ENCODE results near the gene ANKS1A. TPM values are rescaled to one million over a fixed set of nuclear protein-coding genes. Genes with fewer than 3 reads are reported as not detected.

The ANKS1A gene
- total RNA-seq, 1 experiment from 2014 or later: 14.0 TPM

DNA sequence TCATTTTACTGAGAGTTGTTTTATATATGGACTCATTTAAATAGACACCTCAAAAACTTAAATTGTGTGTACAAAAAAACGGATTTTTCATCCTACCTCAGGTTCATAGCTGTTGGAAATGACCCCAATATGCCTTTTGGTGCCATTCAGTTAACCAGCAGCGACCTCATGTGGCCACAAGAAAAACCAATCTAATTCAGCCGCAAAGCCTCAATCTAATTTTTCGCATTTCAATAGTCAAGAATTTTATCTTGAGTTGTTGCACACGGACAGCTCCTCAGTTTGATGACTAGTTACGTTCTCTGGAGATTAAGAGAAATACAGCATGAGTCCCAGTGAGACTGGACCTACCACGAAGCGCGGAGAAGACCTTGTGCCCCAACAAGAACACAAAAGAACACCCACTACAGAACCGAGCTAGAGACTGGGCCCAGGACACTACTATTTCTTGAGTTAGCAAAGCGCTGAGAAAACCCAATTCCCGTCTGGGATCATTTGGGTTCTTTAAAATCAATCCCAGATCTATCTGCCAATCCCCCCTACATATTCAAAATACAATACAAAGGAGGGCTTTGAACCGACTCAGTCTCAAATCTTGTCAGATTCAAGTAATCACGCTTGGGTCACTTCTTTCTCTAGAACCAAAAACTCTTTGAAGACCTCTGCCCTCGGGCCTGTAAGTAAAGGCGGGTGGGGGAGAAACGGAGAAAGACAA, 251.0 kb downstream of the ANKS1A start:
- Mint-ChIP-seq H3K9me3 (ENCODE audit: unreplicated experiment) (no peaks in the 10 kb centered on the region), H3K27me3 (ENCODE audit: insufficient read depth, unreplicated experiment) (no peaks in the 10 kb centered on the region), H3K4me3 (ENCODE audit: unreplicated experiment) (no peak overlapping the region), H3K27ac (ENCODE audit: low read depth, unreplicated experiment) (no peak overlapping the region), H3K36me3 (ENCODE audit: insufficient read depth, unreplicated experiment) (no peaks in the 10 kb centered on the region), H3K4me1 (ENCODE audit: insufficient read depth, unreplicated experiment) (peaks cover 4% of the 10 kb centered on the region)
- intact Hi-C loops (cut with micrococcal nuclease): loop anchor here (1.0 to 5.0 kb wide), 5 partner anchors 154 to 978 kb away; partner anchors contain the start of gene ANKS1A
- CTCF ChIA-PET: interaction anchor here (0.5 to 2.7 kb wide), 41 partner anchors 8 to 1722 kb away, joined by 3 to 44 read pairs (median 5); partner anchors contain the start of genes ANKS1A and TAF11
- TF ChIP-seq, protein P1, sequence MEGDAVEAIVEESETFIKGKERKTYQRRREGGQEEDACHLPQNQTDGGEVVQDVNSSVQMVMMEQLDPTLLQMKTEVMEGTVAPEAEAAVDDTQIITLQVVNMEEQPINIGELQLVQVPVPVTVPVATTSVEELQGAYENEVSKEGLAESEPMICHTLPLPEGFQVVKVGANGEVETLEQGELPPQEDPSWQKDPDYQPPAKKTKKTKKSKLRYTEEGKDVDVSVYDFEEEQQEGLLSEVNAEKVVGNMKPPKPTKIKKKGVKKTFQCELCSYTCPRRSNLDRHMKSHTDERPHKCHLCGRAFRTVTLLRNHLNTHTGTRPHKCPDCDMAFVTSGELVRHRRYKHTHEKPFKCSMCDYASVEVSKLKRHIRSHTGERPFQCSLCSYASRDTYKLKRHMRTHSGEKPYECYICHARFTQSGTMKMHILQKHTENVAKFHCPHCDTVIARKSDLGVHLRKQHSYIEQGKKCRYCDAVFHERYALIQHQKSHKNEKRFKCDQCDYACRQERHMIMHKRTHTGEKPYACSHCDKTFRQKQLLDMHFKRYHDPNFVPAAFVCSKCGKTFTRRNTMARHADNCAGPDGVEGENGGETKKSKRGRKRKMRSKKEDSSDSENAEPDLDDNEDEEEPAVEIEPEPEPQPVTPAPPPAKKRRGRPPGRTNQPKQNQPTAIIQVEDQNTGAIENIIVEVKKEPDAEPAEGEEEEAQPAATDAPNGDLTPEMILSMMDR (IDR thresholded peaks at IDR 0.05; ENCODE audit: unreplicated experiment): peak; percentile 91
- no TSS peak for BruUV-seq (replicated peaks)
- peak; percentile 70 for DNase-seq (ENCODE audit: unreplicated experiment)
- POLR2A ChIA-PET: interaction anchor here (0.6 to 1.0 kb wide), 3 partner anchors 48 to 249 kb away, joined by 3 to 4 read pairs (median 3); no protein-coding TSS in a partner anchor

DNA sequence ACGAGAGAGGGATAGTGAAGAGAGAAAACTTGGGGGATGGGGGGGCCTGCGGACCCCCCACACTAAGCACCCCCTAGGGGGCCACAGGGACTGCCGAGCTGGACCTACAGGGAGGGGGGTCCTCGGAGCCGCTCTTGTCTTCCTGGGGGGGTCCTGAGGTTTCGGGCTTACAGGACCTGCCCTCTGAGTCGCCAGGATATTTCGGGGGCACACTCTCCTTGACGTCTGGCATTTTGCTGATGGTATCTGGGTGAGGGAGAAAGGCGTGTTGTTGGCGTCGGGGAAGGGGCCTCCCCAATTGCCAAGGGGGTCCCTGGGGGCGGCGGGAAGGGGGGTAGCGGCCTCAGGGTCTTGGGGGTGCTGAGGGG, 251.6 kb downstream of the ANKS1A start:
- TF ChIP-seq, protein P1 (IDR thresholded peaks at IDR 0.05; ENCODE audit: unreplicated experiment): no peak
- no peaks in the 10 kb centered on the region for H3K9me3 Mint-ChIP-seq (ENCODE audit: unreplicated experiment)
- CTCF ChIA-PET: interaction anchor here (0.6 to 2.7 kb wide), 21 partner anchors 8 to 971 kb away, joined by 3 to 44 read pairs (median 9); partner anchors contain the start of genes ANKS1A and TAF11
- H3K4me1 Mint-ChIP-seq (ENCODE audit: insufficient read depth, unreplicated experiment): peaks cover 4% of the 10 kb centered on the region
- DNase-seq (ENCODE audit: unreplicated experiment): no peak
- H3K4me3 Mint-ChIP-seq (ENCODE audit: unreplicated experiment): no peak overlapping the region
- no TSS peak for BruUV-seq (replicated peaks)
- no peak overlapping the region for H3K27ac Mint-ChIP-seq (ENCODE audit: low read depth, unreplicated experiment)
- H3K36me3 Mint-ChIP-seq (ENCODE audit: insufficient read depth, unreplicated experiment): no peaks in the 10 kb centered on the region
- intact Hi-C loops (cut with micrococcal nuclease): loop anchor here (1.0 to 5.0 kb wide), 4 partner anchors 154 to 978 kb away; partner anchors contain the start of gene ANKS1A
- no peaks in the 10 kb centered on the region for H3K27me3 Mint-ChIP-seq (ENCODE audit: insufficient read depth, unreplicated experiment)
- POLR2A ChIA-PET: interaction anchor here (0.6 kb wide), 1 partner anchor 249 kb away, joined by 3 read pairs; no protein-coding TSS in a partner anchor

Other genes starting within 250 kb of the ANKS1A start
- gene ILRUN, start 192.5 kb upstream of the ANKS1A start, total RNA-seq (2022): 49.2 and 50.8 TPM in 2 replicates
- 138 and 159 TPM in 2 replicates for gene SNRPC, start 131.8 kb upstream of the ANKS1A start, total RNA-seq (2022)
- 18.5 and 25.4 TPM in 2 replicates for gene BLTP3A, start 97.2 kb upstream of the ANKS1A start, total RNA-seq (2022)
- gene TAF11, start 1.2 kb upstream of the ANKS1A start, total RNA-seq (2022): 16.5 and 22.2 TPM in 2 replicates

Measured in MCF 10A (cell line).